ENCODE results near the gene CCDC197.

CCDC197 gene

DNA sequence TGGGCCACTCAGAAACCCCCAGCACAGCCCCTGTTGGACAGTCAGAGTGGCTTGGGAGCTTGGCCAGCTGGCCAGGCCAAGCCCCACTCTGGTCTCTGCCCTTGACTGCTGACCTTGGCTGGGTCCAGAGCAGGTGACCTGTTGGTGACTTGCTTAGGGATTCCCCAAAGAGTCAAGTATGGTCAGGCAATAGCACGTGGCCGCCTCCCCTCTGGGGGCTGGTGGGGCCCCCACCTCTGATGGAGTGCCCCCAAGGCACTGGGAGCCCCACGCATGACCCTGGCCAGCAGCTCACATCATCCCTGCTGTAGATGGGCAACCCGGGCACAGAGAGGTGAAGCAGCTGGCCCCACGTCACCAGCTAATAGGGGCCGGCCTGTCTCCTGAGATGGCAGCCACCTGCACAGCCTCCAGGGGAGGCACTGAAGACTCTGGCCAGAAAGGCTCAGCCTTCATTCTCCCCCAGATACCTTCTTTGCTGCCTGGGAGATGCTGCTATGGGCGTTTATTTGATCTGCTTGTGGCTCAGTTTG, 1.8 kb downstream of the CCDC197 start:
- TF ChIP-seq, protein P1, sequence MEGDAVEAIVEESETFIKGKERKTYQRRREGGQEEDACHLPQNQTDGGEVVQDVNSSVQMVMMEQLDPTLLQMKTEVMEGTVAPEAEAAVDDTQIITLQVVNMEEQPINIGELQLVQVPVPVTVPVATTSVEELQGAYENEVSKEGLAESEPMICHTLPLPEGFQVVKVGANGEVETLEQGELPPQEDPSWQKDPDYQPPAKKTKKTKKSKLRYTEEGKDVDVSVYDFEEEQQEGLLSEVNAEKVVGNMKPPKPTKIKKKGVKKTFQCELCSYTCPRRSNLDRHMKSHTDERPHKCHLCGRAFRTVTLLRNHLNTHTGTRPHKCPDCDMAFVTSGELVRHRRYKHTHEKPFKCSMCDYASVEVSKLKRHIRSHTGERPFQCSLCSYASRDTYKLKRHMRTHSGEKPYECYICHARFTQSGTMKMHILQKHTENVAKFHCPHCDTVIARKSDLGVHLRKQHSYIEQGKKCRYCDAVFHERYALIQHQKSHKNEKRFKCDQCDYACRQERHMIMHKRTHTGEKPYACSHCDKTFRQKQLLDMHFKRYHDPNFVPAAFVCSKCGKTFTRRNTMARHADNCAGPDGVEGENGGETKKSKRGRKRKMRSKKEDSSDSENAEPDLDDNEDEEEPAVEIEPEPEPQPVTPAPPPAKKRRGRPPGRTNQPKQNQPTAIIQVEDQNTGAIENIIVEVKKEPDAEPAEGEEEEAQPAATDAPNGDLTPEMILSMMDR (IDR thresholded peaks at IDR 0.05; ENCODE audit: low read length), result no peak
- TF ChIP-seq EZH2 (optimal IDR thresholded peaks at IDR 0.05; ENCODE audit: low read depth, low read length) (no peak), EZH2phosphoT487 (IDR thresholded peaks at IDR 0.05; ENCODE audit: low read length) (no peak)
- Histone ChIP-seq H2AFZ (ENCODE audit: low read length) (no peak overlapping the region), H3K4me2 (ENCODE audit: low read depth, low read length) (no peak overlapping the region), H3K27me3 (replicated peaks; ENCODE audit: insufficient read depth, low read length) (no peaks in the 10 kb centered on the region), H4K20me1 (ENCODE audit: insufficient read depth, low read length) (no peaks in the 10 kb centered on the region), H3K27ac (ENCODE audit: low read length) (no peak overlapping the region), H3K36me3 (replicated peaks; ENCODE audit: insufficient read depth, low read length) (no peaks in the 10 kb centered on the region), H3K9me2 (replicated peaks; ENCODE audit: insufficient read depth, low read length) (no peaks in the 10 kb centered on the region), H3K9ac (ENCODE audit: low read length) (no peak overlapping the region), H3F3A (ENCODE audit: insufficient read depth, low read length) (no peaks in the 10 kb centered on the region), H3K4me1 (ENCODE audit: low read length) (no peaks in the 10 kb centered on the region; the same call in 1 of the 2 replicates), H3K9me3 (replicated peaks; ENCODE audit: insufficient read depth, low read length) (no peaks in the 10 kb centered on the region), H3K79me2 (ENCODE audit: low read length) (no peaks in the 10 kb centered on the region), H3K4me3 (ENCODE audit: low read length) (no peak overlapping the region)
- no peak for DNase-seq

DNA sequence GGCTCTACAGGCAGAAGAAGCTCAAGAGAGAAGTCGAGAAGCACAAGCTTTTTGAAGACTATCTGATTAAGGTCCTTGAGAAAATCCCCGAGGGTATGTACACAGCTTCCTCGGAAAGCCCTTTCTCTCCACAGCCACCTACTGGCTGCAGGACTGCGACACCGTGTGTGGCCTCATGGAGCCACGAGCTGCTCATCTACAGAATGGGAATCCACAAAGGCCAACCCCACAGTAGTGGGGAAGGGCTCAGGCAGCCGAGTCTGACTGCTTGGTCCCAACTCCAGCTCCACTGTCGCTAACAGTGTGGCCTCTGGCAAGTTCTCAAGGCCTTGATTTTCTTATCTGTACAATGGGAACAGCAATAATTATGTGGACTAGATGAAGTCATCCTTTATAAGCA, 2.5 kb downstream of the CCDC197 start:
- no peaks in the 10 kb centered on the region for H3K36me3 ChIP-seq (replicated peaks; ENCODE audit: insufficient read depth, low read length)
- H3K9ac ChIP-seq (ENCODE audit: low read length), result no peak overlapping the region
- H3K27ac ChIP-seq (ENCODE audit: low read length), result no peak overlapping the region
- H3K4me1 ChIP-seq (ENCODE audit: low read length), result no peaks in the 10 kb centered on the region; the same call in 1 of the 2 replicates
- no peak for TF ChIP-seq EZH2 (optimal IDR thresholded peaks at IDR 0.05; ENCODE audit: low read depth, low read length)
- TF ChIP-seq, protein P1 (IDR thresholded peaks at IDR 0.05; ENCODE audit: low read length), result no peak
- no peak for TF ChIP-seq EZH2phosphoT487 (IDR thresholded peaks at IDR 0.05; ENCODE audit: low read length)
- no peak for DNase-seq
- no peaks in the 10 kb centered on the region for H3K27me3 ChIP-seq (replicated peaks; ENCODE audit: insufficient read depth, low read length)
- no peaks in the 10 kb centered on the region for H3F3A ChIP-seq (ENCODE audit: insufficient read depth, low read length)
- H3K4me2 ChIP-seq (ENCODE audit: low read depth, low read length), result no peak overlapping the region
- H4K20me1 ChIP-seq (ENCODE audit: insufficient read depth, low read length), result no peaks in the 10 kb centered on the region
- H3K9me2 ChIP-seq (replicated peaks; ENCODE audit: insufficient read depth, low read length), result no peaks in the 10 kb centered on the region
- H2AFZ ChIP-seq (ENCODE audit: low read length), result no peak overlapping the region
- no peaks in the 10 kb centered on the region for H3K79me2 ChIP-seq (ENCODE audit: low read length)
- no peaks in the 10 kb centered on the region for H3K9me3 ChIP-seq (replicated peaks; ENCODE audit: insufficient read depth, low read length)
- H3K4me3 ChIP-seq (ENCODE audit: low read length), result no peak overlapping the region

DNA sequence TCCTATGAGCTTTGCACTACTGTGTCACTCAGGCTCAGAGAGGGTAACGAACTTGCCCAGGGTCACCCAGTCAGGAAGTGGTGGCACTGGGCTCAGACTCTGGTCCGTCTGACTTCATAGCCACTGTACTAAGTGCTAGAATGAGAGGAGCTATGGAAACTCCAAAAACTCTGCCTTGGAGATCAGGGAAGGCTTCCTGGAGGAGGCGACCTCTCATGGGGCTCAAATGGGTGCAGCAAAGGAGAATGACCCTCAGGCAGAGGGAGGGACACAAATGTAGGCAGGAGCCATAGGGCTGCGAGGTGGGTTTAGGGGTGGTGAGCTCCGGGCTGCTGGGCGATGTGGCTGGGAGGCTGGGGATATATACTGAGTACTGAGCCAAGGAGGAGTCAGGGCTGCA, 3.2 kb downstream of the CCDC197 start:
- no peak overlapping the region for H3K9ac ChIP-seq (ENCODE audit: low read length)
- no peaks in the 10 kb centered on the region for H3K79me2 ChIP-seq (ENCODE audit: low read length)
- H3K4me2 ChIP-seq (ENCODE audit: low read depth, low read length), result no peak overlapping the region
- no peak overlapping the region for H2AFZ ChIP-seq (ENCODE audit: low read length)
- no peaks in the 10 kb centered on the region for H3K9me3 ChIP-seq (replicated peaks; ENCODE audit: insufficient read depth, low read length)
- H3K4me1 ChIP-seq (ENCODE audit: low read length), result no peaks in the 10 kb centered on the region; the same call in 1 of the 2 replicates
- H3K9me2 ChIP-seq (replicated peaks; ENCODE audit: insufficient read depth, low read length), result no peaks in the 10 kb centered on the region
- H3K36me3 ChIP-seq (replicated peaks; ENCODE audit: insufficient read depth, low read length), result no peaks in the 10 kb centered on the region
- no peaks in the 10 kb centered on the region for H3K27me3 ChIP-seq (replicated peaks; ENCODE audit: insufficient read depth, low read length)
- H3F3A ChIP-seq (ENCODE audit: insufficient read depth, low read length), result no peaks in the 10 kb centered on the region
- no peak overlapping the region for H3K27ac ChIP-seq (ENCODE audit: low read length)
- no peak for DNase-seq
- H3K4me3 ChIP-seq (ENCODE audit: low read length), result no peak overlapping the region
- no peaks in the 10 kb centered on the region for H4K20me1 ChIP-seq (ENCODE audit: insufficient read depth, low read length)
- TF ChIP-seq EZH2 (optimal IDR thresholded peaks at IDR 0.05; ENCODE audit: low read depth, low read length) (no peak), EZH2phosphoT487 (IDR thresholded peaks at IDR 0.05; ENCODE audit: low read length) (no peak)
- TF ChIP-seq, protein P1 (IDR thresholded peaks at IDR 0.05; ENCODE audit: low read length), result no peak
